Endothelial cell (in vitro differentiated cells): ENCODE data around the gene MAP4K1. TPM values are rescaled to one million over a fixed set of nuclear protein-coding genes. Genes with fewer than 3 reads are reported as not detected.

Experiments used
- DNase-seq: peaks from one replicate; pipeline ENCODE4 v3.0.0; 2021; ENCODE audit warnings: low spot score
- H3K27ac Mint-ChIP-seq: one replicate; pipeline ENCODE4 v1.8.0; 2021; ENCODE audit warnings: mixed read lengths, inconsistent platforms; ENCODE audit not compliant: unreplicated experiment
- H3K27me3 Mint-ChIP-seq: one replicate; pipeline ENCODE4 v1.8.0; 2021; ENCODE audit warnings: mild to moderate bottlenecking, moderate library complexity, mixed read lengths, inconsistent platforms; ENCODE audit not compliant: unreplicated experiment
- H3K36me3 Mint-ChIP-seq: one replicate; pipeline ENCODE4 v1.8.0; 2021; ENCODE audit warnings: mild to moderate bottlenecking, low read depth, mixed read lengths, inconsistent platforms; ENCODE audit not compliant: unreplicated experiment
- H3K4me1 Mint-ChIP-seq: one replicate; pipeline ENCODE4 v1.8.0; 2021; ENCODE audit warnings: mild to moderate bottlenecking, mixed read lengths, inconsistent platforms; ENCODE audit not compliant: unreplicated experiment
- H3K4me3 Mint-ChIP-seq: one replicate; pipeline ENCODE4 v1.8.0; 2021; ENCODE audit warnings: mild to moderate bottlenecking, mixed read lengths, inconsistent platforms; ENCODE audit not compliant: unreplicated experiment
- H3K9me3 Mint-ChIP-seq: one replicate; pipeline ENCODE4 v1.8.0; 2021; ENCODE audit warnings: mixed read lengths, inconsistent platforms; ENCODE audit not compliant: unreplicated experiment
- CTCF ChIP-seq: fragments of 200-600 bp; sonication (generic); IDR thresholded peaks from one replicate; pipeline ENCODE4 v1.5.0; 2021; ENCODE audit warnings: antibody characterized with exemption; ENCODE audit not compliant: unreplicated experiment
- total RNA-seq: library from RNA; stranded (reverse); fragmentation: NEBNext Ultra II Directional; extraction: Animal tissue kit (Norgen Biotek cat#: 25700); gene quantifications from one replicate; pipeline ENCODE4 v1.2.1, GENCODE V29; 2021; ENCODE audit not compliant: unreplicated experiment

The MAP4K1 gene
- total RNA-seq, 1 donor from 2014 or later = 7.5 TPM

GRCh38 chr19:38661136-38661535 is 43.4 kb upstream of the MAP4K1 start:
- H3K27ac Mint-ChIP-seq = peak overlapping the region; percentile 24

GRCh38 chr19:38660724-38661123 is 43.0 kb upstream of the MAP4K1 start:
- peaks cover 20% of the 10 kb centered on the region for H3K36me3 Mint-ChIP-seq
- peaks cover 23% of the 10 kb centered on the region for H3K27me3 Mint-ChIP-seq
- H3K4me1 Mint-ChIP-seq = peaks cover 79% of the 10 kb centered on the region
- peak overlapping the region; percentile 24 for H3K27ac Mint-ChIP-seq
- peak overlapping the region; percentile 47 for H3K4me3 Mint-ChIP-seq
- DNase-seq = no peak
- TF ChIP-seq CTCF = no peak
- H3K9me3 Mint-ChIP-seq = no peaks in the 10 kb centered on the region

More at GRCh38 chr19:38661136-38661535, 43.4 kb upstream of the MAP4K1 start:
- DNase-seq = no peak
- Mint-ChIP-seq H3K4me3 (no peak overlapping the region), H3K36me3 (peaks cover 23% of the 10 kb centered on the region), H3K4me1 (peaks cover 79% of the 10 kb centered on the region), H3K27me3 (peaks cover 24% of the 10 kb centered on the region), H3K9me3 (no peaks in the 10 kb centered on the region)
- TF ChIP-seq CTCF = no peak

DNA sequence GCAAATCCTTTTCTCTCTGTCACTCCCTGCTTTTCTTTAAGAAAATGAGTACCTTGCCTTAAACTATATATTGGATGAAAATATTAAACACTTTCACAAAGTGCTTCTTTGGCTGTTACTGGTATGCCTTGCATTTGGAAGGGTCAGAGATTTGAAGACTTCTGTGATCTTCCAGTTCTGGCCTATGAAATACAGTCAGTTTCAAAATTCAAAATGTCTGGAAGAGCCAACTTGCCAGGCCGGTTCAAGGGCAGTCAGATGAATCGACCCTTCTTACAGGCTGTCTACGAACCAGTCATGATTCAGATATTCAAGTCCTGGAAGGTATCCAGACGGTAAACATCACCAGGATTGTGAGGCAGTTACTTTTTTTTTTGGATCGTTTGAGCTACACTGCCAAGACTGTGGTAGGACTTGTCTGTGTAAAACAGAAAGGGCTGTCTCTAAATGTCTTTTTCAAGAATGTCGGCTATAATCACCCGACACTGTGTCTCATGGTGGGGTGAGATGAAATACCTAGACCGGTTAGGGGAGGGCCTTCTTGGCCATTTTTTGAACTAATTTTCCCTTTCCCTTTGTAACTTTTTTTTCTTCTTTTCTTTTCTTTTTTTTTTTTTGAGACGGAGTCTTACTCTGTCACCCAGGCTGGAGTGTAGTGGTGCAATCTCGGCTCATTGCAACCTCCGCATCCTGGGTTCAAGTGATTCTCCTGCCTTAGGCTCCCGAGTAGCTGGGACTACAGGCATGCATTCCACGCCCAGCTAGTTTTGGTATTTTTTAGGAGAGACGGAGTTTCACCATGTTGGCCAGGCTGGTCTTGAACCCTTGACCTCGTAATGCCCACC is 40.9 kb upstream of the MAP4K1 start:
- Mint-ChIP-seq H3K9me3 (no peaks in the 10 kb centered on the region), H3K36me3 (peaks cover 20% of the 10 kb centered on the region), H3K4me3 (peak overlapping the region; percentile 67), H3K27me3 (peaks cover 19% of the 10 kb centered on the region), H3K27ac (peak overlapping the region; percentile 94), H3K4me1 (peaks cover 77% of the 10 kb centered on the region)
- TF ChIP-seq CTCF = no peak
- DNase-seq = no peak

DNA sequence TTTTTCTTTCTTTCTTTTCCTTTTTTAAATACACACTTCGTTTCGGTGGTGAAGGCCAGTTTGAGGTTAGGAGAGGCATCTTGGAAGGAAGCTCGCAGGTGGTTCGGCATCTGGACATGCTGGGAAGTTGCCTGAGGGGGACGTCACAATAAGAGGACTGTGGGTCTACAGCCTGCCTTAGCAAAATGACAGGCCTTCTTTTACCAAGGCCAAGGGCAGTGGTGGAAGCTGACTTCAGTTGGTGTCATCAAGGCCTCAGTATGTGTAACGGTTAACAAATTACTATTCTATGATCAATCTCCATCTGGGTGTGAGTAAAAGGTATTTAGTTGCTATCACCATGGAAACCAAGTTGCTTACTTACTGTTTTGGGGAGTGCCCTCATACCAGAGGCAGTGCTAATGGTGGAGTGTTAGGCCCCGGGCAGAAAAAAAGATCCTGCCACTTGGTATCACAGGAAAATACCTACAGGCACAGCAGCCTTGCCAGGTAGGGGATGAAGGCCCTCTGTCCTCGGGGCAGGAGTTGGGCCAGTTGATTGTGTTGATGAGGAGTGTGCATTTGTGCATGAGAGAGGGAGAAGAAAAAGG is 40.0 kb upstream of the MAP4K1 start:
- Mint-ChIP-seq H3K4me1 (peaks cover 79% of the 10 kb centered on the region), H3K4me3 (peak overlapping the region; percentile 67), H3K36me3 (peaks cover 16% of the 10 kb centered on the region), H3K9me3 (no peaks in the 10 kb centered on the region), H3K27me3 (peaks cover 16% of the 10 kb centered on the region), H3K27ac (peak overlapping the region; percentile 94)
- DNase-seq = no peak
- no peak for TF ChIP-seq CTCF
